ENCODE measurements around the gene SUB1.
"Not testable (repeated sequence)": the region's sequence is repeated elsewhere in the genome, so short reads cannot be mapped to it uniquely, and the experiment has no call there.

The SUB1 gene

DNA sequence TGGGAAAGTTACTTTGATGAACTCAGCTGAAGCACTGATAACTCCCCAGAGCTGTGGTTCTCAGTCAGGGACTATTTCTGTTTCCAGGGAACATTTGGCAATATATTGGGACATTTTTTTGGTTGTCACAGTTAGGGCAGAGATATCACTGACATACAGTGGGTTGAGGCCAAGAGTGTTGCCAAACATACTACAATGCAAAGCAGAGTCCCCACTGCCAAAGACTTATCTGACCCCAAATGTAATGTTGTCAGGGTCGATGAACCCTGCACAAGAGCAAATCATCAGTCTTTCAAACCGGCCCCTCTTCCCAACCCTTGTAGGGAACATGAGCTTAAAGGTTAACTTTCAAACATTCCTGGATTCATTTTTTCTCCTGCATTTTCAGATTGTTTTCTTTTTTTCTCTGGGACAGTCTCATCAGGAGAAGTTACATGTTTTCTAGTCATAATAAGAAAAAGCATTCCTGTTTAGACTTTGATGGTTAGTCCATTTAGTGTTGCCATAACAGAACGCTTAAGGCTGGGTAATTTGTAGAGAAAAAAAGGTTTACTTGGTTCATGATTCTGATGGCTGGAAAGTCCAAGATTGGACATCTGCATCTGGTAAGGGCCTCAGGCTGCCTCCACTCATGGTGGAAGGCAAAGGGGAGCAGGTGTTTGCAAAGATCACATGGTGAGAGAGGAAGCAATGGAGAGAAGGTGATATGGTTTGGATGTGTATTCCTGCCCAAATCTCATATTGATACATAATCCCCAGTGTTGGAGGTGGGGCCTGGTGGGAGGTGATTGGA is 18.8 kb upstream of the SUB1 start:
- no peak for DNase-seq

DNA sequence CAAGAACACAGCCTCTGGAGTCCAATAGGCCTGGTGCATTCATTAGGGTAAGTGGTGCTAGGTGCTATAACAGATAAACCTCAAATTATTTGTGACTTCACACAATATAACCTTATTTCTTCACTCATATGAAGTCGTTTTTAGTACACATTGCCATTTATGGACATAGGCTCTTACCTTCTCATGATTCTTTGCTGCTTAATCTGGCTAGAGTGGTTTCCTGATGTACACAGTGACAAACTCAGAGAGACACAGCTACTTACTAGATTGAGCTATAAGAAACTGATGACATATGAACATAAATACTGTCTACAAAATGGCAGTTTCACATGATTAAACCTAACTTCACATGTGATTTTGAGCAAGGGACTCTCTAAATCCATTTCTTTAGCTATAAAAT is 14.2 kb upstream of the SUB1 start:
- no peak for DNase-seq

DNA sequence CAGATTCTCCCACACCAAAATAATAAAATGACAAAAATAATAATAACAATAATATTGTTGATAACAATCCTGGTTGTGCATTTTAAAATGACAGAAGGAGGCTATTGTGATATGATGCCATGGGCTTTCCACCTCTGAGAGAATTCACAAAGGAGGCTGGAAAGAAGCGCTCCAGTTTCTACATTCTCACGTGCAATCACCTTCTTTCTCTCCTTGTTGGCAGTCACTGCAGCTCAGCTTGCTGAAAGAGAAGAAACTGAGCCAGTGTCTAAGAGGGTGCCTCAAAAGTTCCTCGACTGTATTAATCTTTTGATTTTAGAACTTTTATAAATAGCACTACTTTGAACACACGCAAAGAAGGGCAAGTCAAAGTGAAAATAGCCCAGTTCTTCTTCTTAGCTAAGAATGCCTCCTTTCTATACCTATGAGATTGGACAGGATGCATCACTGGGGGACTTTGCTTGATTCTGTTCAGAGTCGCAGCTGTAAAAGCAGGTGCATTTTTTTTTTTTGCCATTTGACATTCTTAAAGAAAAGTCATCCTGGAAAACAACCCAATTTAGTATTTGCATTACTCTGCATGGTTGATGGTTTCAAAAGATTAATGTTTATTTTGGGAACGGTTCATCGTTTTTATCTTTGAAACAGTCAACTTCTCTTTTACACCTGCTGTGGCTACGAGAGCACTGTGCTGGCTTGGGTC is 12.4 kb upstream of the SUB1 start:
- no peak for DNase-seq

DNA sequence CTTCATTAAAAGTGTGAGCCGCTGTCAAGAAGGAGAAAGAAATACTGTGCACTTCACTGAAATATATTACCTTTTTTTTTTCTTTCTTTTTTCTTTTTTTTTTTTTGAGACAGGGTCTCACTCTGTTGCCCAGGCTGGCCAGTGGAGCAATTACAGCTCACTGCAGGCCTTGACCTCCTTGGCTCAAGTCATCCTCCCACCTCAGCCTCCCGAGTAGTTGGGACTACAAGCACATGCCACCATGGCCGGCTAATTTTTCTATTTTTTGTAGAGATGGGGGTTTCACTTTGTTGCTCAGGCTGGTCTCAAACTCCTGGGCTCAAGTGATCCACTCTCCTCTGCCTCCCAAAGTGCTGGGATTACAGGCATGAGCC is 11.9 kb upstream of the SUB1 start:
- DNase-seq: not testable (repeated sequence)

DNA sequence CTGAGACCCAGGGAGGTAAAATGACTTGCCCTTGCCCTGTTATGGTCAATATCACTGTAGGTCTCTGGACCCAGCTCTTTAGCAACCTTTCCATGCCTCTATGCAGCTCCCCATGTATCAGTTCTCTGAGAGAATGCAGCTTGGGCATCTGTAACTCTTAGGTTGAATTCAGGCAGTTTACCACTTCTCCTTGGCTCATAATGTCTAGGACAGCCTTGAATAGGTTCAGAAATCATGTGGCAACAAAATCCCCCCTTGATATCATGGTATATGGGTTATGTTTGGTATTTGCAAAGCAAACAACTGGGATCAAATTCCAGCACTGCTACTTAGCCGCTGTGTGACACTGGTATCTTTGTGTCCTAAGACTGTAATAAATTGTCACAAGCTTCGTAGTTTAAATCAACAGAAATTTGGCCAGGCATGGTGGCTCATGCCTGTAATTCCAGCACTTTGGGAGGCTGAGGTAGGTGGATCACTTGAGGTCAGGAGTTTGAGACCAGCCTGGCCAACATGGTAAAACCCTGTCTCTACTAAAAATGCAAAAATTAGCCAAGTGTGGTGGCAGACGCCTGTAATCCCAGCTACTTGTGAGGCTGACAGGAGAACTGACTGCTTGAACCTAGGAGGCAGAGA is 10.7 kb upstream of the SUB1 start:
- no peak for DNase-seq

DNA sequence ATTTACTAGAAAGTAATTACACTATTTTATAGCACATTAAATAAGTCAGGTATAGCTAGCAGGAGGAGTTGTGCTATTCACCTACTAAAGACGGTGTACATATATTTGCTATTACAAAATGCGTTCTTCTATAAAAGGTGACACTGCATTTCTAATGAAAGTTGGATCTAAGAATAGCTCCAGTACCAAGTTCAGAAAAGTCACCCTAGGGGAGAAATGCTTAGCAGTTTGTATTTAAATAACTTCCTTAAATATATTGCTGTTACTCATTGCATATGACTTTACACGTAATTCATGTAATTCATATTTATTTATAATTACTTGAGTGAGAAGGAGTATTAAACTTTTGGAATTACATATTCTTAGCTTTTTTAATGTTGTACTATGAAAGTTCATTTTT is 7.0 kb upstream of the SUB1 start:
- DNase-seq: no peak

DNA sequence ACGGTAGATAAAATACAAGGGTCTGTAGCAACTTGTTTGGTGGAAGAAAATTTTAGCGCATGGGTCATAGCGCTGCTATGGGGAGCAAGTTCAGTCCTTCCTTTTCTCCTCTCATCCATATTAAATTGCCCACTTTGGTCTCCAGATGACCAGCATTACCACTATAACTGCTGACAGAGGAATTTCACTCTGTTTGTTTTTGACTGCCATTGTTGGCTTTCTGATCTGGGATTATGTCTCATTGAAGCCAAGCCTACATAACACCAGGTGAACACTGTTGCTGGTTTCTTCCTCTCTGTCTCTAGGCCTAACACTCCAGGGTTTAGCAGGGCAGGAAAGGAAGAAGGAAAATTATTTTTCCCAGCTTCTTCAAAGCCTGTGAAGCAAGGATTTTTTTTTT is 6.6 kb upstream of the SUB1 start:
- DNase-seq: no peak

DNA sequence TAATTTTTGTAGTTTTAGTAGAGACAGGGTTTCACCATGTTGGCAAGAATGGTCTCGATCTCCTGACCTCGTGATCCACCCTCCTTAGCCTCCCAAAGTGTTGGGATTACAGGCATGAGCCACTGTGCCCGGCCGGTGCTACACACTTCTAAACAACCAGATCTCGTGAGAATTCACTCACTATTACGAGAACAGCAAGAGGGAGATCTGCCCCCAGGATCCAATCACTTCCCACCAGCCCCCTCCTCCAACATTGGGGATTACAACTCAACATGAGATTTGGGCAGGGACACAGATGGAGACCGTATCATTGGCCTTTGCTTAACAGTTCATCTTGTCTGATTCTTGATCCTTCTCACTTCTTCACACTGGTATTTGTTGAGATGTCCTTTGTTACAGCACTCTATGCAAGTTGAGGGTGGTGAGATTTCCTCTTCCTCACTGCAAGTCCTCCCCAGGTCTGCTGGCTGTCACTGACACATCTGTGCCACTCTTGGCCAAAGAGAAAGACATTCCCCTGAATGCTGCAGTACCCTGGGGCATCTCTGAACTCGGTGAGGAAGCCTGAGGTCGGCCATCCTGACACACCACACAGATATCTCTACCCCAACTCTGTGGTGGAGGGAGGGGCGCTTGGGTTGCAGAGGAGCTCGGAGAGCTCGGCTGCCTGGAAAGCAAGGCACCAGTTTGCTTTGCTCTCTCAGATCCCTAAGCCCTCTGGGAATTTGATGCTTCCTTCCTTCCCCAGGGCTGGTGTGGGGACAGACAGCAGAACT is 4.2 kb upstream of the SUB1 start:
- DNase-seq: no peak

DNA sequence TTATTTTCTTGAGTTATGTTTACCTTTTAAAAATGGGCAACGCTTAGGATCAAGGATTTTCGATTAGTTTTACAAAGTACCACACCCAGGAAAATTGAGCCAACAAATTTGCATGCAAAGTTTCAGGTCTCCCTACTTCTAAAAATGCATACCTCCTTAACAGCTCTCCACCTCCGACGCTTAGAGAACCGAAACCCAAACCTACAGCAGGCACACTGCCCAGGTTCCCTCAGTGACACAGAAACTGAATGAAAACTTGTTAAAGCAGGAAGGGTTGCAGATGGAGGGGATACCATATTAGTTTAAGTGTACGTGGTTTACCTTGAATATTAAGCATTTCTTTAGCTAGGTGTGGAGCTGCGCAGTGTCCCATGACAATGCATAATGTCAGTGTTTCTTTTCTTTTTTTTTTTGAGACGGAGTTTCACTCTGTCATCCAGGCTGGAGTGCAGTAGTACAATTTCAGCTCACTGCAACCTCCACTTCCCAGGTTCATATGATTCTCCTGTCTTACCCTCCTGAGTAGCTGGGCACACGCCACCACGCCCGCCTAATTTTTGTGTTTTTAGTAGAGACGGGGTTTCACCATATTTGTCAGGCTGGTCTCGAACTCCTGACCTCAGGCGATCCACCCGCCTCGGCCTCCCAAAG is 1.6 kb upstream of the SUB1 start:
- DNase-seq: no peak

DNA sequence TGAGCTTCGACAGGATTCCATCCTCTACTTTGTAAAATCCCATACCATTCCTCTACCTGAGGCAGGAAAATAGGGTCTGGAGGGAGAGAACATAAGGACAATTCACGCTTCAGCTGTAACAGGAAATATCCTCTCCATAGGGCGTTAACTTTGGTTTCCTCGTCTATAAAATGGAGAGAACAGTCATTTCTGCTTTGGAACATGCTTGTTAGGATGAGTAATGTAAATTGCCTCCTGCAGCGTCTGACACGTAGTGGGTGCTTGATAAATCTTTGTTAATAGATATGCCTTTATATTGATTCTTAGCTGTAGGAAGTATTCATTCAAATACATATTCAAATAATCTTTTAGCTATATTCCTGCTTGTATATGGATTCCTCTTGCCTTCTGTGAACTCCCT is 711 bp upstream of the SUB1 start:
- DNase-seq: no peak

DNA sequence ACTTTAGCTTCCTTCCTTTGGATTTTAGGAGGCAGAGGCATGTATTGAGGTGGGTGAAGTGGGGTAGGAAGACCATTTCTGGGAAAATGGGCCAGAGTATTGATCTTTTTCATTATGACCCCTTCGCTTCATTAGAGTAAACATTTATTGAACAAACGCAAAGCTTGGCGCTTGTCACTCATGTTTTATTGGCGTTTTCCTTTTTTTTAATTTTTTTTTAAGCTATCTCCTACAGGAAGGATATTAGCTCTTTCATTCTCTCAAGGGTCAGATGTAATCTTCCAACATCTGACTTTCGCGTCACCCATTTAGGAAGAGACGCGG is 273 bp upstream of the SUB1 start:
- no peak for DNase-seq

DNA sequence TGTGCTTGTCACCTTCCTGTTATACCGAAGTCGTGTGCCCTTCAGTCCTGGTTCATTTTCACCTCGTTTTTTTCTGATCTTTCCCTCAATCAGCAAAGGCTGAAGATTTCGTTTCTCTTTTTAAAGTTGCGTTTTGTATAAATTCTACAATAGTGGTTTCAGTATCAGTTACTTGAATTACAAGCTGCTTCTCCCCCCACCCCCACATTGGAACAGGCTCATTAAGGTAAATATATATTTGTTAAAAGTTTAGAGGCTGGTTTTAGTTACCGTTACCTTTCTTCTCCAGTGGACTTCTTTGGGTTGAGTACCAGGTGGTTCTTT is 881 bp downstream of the SUB1 start:
- DNase-seq: no peak

DNA sequence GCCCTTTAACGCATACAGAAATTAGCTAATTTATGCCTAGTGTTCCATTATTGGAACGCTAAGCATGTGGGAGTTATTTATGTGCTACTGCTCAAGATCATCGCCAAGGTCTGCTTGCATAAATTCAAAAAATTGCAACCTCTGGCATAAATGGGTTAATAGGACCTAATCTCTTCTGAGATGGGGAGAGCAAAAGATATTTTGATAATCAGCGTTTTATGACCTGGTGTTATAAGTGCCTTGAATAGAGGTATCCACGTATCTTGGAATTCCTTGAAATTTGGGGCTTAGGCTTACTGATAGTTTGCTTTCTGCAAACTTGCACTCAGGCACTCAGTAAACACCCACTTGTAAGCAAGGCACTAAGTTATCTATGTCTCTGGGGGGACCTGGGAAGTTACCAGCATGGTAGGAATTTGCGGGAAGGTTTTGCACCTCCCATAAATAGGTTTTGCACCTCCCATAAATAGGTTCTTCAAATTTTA is 1.8 kb downstream of the SUB1 start:
- no peak for DNase-seq

DNA sequence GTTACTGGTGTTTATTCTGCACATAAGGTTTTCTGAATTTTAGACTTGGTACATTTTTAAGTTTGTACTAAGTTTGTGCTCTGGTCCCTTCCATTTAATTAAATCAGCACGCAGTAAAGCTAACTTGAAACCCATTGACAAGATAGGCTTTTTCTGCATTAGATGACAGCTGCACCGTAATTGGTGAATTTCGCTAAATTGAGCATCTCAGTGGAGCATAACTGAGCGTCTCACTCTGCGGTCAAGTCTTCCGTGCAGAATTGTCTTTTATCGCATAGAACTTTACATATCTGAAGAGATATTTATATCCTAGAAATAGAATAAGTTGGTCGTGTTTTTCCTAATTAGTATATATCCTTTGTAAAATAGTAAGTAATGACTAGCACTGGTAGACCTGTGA is 4.1 kb downstream of the SUB1 start:
- DNase-seq: no peak

DNA sequence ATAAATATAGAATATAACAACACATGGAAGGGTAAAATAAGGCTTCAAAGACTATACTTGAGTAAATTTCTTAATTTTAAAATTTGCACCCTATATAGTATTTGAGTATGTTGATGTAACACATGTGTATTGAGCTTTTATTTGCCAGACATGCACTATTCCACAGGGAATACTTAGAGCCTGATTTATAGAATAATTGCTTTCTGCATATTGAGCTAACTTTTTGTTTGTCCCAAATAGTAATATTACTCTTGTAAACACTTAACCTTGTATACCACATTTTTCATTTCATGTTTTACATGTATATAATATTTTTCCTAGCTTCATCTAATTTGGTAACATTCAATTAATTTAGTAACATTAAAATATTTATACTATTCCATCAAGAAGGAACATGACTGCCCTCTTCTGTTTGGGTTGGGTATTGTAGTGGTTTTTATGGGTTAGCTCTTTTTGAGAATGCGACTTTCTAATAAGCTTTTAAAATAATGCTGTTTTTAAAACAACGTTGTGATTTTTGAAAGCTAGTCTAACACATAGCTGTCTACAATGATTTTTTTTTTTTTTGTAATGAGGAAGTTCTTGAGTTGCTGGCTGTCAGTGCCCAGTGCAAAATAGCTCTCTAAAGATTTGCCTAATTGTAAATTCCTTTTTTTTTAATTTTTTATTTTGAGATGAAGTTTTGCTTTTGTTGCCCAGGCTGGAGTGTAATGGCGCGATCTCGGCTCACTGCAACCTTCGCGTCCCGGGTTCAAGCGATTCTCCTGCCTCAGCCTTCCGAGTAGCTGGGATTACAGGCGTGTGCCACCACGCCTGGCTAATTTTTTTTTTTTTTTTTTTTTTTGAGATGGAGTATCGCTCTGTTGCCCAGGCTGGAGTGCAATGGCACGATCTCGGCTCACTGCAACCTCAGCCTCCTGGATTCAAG is 4.8 kb downstream of the SUB1 start:
- DNase-seq: peak; percentile 10 to 72

DNA sequence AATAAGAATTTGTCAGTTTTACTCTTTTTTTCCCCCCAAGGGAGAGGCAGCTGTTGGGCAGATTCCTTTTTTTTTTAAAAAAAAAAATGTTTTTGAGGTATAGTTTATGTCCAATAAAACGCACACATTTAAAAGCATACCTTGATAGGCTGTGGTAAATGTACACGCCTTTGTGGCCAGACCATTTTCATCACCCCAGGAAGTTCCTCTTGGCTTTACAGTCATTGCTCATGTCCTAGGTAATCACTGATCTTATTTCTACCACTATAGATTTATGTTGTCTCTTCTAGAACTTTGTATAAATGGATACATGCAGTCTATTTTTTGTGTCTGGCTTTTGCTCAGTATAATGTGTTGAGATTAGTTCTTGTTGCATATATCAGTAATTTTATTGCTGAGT is 9.8 kb downstream of the SUB1 start:
- DNase-seq: no peak

DNA sequence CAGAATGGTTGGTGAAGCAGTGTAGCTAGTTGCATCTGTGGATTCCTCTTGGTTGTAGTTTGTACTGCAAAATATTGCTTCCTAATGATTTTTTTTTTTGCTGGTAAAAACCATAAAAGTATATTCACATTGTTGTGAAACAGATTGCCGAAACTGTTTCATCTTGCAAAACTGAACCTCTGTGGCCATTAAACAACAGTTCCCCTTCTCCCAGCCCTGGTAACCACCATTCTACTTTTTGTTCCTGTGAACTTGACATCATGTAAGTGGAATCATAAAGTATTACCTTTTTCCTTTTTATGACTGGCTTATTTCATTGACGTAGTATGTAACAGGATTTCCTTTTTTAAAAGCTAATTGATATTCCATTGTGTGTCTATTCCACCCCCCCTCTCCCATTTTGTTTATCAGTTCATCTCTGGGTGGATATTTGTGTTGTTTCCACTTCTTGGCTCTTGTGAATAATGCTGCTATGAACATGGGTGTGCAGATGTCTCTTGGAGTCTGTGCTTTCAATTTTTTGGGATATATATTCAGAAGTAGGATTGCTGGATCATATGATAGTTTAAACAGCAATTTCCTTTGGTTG is 11.8 kb downstream of the SUB1 start:
- no peak for DNase-seq

DNA sequence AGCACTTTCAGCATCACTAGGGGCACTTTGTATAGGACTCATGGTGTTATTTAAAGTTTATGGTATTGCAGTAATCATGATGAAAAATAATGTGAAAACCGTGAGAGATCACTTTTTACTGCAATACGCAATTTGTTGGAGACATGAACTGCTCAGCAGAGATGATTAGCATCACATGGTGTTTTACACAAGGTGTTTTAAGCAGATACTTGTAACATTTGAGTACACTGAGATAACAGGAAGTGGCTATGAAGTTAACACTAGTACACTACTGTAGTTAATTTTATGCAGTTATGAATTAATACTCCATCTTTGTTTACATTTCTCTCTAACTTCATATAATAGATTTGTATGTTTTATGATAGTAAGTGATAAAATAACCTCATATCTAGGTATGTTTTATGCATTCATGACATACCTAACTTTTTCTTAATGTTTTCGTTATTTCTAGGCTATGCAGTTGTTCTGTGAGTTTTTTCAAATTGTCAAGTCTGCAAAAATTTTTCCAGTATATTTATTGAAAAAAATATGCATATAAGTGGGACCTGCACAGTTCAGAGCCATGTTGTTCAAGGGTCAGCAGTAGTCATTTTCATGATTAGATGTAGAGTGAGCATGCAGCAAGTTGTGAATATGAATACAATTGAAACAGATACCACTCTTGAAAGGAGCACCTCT is 13.0 kb downstream of the SUB1 start:
- DNase-seq: no peak

DNA sequence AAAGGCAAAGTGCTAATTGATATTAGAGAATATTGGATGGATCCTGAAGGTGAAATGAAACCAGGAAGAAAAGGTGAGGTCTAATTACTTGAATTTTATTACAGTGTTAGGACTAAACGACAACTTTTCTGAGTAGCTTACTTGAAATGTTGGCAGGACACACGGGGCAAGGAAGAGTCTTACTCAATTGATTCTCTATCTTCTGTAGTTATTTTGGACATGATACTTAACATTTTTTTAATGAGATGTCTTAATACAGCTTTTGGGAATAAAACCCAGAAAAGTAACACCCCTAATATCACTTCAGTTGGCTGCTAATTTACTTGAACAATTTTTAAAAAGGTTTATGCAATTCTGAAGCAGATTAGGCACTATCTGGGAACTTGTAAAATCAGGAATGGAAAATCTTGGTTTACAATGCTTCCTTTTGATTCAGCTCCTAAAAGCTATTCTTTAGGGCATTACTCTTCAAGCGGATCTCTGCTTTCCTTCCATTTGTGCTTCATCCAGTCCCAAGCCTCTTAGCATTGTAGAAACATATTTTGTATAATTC is 13.7 kb downstream of the SUB1 start:
- no peak for DNase-seq

DNA sequence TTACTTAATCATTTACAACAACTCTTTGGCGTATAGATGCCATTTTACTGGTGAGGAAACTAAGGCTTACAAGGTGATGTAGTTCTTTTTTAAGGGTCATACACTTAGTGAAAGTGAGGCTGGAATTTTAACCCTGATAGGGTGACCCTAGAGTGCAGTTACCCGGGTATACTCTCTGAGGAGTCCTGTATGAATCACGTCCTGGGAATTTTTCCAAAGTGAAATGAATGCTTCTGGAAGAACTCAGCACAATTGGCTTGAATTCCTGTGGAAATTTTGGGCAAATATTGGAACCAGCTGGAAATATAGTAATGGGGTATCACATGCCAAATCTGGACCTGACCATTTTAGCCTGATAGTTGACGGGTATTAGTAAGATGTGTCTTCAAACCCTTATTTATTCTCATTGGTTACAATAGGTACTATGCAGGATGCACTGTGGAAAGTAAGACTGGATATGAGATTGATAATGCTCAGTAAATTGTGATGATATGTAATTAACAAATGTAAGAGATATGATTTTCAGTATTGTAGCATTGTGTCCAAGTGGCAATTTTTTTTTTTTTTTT is 14.8 kb downstream of the SUB1 start:
- DNase-seq: no peak

Measured in NCI-H524 (cell line).